ENCODE results near the gene SORBS2. TPM values are rescaled to one million over a fixed set of nuclear protein-coding genes. Genes with fewer than 3 reads are reported as not detected.

Gene SORBS2
- total RNA-seq, 1 experiment from 2014 or later = 8.4 TPM

DNA sequence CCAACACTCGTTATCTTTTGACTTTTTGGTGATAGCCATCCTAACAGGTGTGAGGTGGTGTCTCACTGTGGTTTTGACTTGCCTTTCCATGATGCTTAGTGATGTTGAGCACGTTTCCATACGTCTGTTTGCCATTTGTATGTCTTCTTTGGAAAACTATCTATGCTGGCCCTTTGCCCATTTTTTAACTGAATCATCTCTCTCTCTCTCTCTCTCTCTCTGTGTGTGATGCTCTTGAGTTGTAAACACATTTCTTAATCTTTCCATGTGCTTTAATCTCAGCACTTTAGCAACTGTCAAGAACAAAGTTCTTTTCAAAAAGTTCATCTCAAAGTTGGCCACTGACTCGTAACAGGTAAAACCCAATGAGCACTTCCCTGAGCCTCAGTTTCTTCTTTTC is 10.5 kb downstream of the SORBS2 start:
- no peaks in the 10 kb centered on the region for H3K36me3 ChIP-seq (ENCODE audit: control insufficient read depth, insufficient read depth, low read length)
- no TSS peak for BruUV-seq (replicated peaks)
- DNase-seq (ENCODE audit: low read depth, low spot score) = no peak
- CTCF ChIA-PET = no interaction called here
- no peak overlapping the region for H3K4me3 ChIP-seq (ENCODE audit: low read depth in 2 of 2, low read length in 2 of 2)
- no peaks in the 10 kb centered on the region for H3K9me3 ChIP-seq (ENCODE audit: control insufficient read depth, insufficient read depth, low read depth, low read length)
- H3K4me1 ChIP-seq (ENCODE audit: control insufficient read depth, insufficient read depth, low read length) = no peaks in the 10 kb centered on the region
- in situ Hi-C loops (cut with HindIII; ENCODE audit: low pct_unique_long_range_greater_than_20kb, low sequenced_read_pairs) = no loop called here
- POLR2A ChIA-PET = no interaction called here
- TF ChIP-seq TCF7L2 (IDR thresholded peaks at IDR 0.05; ENCODE audit: low read depth, low read length) = no peak
- TF ChIP-seq, protein P1, sequence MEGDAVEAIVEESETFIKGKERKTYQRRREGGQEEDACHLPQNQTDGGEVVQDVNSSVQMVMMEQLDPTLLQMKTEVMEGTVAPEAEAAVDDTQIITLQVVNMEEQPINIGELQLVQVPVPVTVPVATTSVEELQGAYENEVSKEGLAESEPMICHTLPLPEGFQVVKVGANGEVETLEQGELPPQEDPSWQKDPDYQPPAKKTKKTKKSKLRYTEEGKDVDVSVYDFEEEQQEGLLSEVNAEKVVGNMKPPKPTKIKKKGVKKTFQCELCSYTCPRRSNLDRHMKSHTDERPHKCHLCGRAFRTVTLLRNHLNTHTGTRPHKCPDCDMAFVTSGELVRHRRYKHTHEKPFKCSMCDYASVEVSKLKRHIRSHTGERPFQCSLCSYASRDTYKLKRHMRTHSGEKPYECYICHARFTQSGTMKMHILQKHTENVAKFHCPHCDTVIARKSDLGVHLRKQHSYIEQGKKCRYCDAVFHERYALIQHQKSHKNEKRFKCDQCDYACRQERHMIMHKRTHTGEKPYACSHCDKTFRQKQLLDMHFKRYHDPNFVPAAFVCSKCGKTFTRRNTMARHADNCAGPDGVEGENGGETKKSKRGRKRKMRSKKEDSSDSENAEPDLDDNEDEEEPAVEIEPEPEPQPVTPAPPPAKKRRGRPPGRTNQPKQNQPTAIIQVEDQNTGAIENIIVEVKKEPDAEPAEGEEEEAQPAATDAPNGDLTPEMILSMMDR (IDR thresholded peaks at IDR 0.05) = no peak
- TF ChIP-seq, protein P2, sequence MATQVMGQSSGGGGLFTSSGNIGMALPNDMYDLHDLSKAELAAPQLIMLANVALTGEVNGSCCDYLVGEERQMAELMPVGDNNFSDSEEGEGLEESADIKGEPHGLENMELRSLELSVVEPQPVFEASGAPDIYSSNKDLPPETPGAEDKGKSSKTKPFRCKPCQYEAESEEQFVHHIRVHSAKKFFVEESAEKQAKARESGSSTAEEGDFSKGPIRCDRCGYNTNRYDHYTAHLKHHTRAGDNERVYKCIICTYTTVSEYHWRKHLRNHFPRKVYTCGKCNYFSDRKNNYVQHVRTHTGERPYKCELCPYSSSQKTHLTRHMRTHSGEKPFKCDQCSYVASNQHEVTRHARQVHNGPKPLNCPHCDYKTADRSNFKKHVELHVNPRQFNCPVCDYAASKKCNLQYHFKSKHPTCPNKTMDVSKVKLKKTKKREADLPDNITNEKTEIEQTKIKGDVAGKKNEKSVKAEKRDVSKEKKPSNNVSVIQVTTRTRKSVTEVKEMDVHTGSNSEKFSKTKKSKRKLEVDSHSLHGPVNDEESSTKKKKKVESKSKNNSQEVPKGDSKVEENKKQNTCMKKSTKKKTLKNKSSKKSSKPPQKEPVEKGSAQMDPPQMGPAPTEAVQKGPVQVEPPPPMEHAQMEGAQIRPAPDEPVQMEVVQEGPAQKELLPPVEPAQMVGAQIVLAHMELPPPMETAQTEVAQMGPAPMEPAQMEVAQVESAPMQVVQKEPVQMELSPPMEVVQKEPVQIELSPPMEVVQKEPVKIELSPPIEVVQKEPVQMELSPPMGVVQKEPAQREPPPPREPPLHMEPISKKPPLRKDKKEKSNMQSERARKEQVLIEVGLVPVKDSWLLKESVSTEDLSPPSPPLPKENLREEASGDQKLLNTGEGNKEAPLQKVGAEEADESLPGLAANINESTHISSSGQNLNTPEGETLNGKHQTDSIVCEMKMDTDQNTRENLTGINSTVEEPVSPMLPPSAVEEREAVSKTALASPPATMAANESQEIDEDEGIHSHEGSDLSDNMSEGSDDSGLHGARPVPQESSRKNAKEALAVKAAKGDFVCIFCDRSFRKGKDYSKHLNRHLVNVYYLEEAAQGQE (IDR thresholded peaks at IDR 0.05; ENCODE audit: insufficient read depth in 1 of 2, low read depth in 2 of 2, low read length in 1 of 2) = no peak
- TF ChIP-seq POLR2AphosphoS5 (IDR thresholded peaks at IDR 0.05; ENCODE audit: low read depth, low read length) = no peak
- no peak for TF ChIP-seq SIN3A (IDR thresholded peaks at IDR 0.05; ENCODE audit: borderline replicate concordance, insufficient read depth, low read depth, low read length)
- no peak for ATAC-seq
- intact Hi-C loops (cut with micrococcal nuclease; ENCODE audit: unreplicated experiment) = no loop called here
- no peaks in the 10 kb centered on the region for H3K27me3 ChIP-seq (ENCODE audit: control insufficient read depth, insufficient read depth, low read length)
- H3K27ac ChIP-seq (ENCODE audit: low read length) = no peak overlapping the region

DNA sequence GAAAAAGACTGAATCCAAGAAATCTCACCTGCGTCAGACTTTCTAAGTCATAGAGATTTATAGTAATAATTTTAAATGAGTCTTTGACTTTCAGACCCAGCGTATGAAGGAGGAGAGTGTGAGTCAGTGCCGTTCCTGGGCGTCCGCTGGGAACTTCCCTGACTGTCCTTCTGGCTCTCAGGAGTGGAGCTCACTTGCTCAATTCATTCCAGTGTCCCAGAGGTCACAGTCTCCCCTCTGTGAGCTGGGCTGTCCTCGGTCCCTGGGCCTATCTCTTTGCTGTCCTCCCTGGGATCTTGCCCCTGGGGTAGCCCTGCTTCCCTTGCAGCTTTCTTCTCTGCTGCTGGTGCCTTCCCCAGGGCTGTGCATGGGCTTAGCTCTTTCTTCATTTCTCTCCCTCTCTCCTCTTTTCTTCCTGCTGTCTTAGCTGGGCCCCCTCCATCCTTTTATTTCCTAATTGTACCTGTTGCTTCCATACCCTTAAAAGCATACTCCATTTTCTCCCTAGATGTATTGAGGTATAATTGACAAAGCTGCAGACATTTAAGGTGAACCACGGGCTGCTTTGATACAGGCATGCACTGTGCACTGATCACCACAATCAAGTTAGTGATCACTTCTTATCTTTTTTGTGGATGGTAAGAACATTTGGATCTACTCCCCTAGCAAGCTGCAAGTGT is 11.6 kb downstream of the SORBS2 start:
- no peaks in the 10 kb centered on the region; the same call in 1 of the 2 replicates for H3K4me1 ChIP-seq (ENCODE audit: control insufficient read depth, insufficient read depth, low read length)
- H3K9me3 ChIP-seq (ENCODE audit: control insufficient read depth, insufficient read depth, low read depth, low read length) = no peaks in the 10 kb centered on the region
- DNase-seq (ENCODE audit: low read depth, low spot score) (no peak), ATAC-seq (no peak)
- TF ChIP-seq, protein P1 (IDR thresholded peaks at IDR 0.05) = no peak
- TF ChIP-seq SIN3A (IDR thresholded peaks at IDR 0.05; ENCODE audit: borderline replicate concordance, insufficient read depth, low read depth, low read length) (no peak), TCF7L2 (IDR thresholded peaks at IDR 0.05; ENCODE audit: low read depth, low read length) (no peak), POLR2AphosphoS5 (IDR thresholded peaks at IDR 0.05; ENCODE audit: low read depth, low read length) (no peak)
- TF ChIP-seq, protein P2 (IDR thresholded peaks at IDR 0.05; ENCODE audit: insufficient read depth in 1 of 2, low read depth in 2 of 2, low read length in 1 of 2) = no peak
- intact Hi-C loops (cut with micrococcal nuclease; ENCODE audit: unreplicated experiment) (no loop called here), in situ Hi-C loops (cut with HindIII; ENCODE audit: low pct_unique_long_range_greater_than_20kb, low sequenced_read_pairs) (no loop called here)
- no peaks in the 10 kb centered on the region for H3K27me3 ChIP-seq (ENCODE audit: control insufficient read depth, insufficient read depth, low read length)
- no peak overlapping the region for H3K27ac ChIP-seq (ENCODE audit: low read length)
- ChIA-PET CTCF (no interaction called here), POLR2A (no interaction called here)
- no TSS peak for BruUV-seq (replicated peaks)
- H3K4me3 ChIP-seq (ENCODE audit: low read depth in 2 of 2, low read length in 2 of 2) = no peak overlapping the region
- no peaks in the 10 kb centered on the region for H3K36me3 ChIP-seq (ENCODE audit: control insufficient read depth, insufficient read depth, low read length)
